Hypothalamus (tissue), 51 donors: ENCODE measurements around the gene MECP2.
A peak's percentile ranks its signal among the peaks of the same experiment; 100 is the strongest.

ENCODE experiments used
- DNase-seq, 51 donors: peaks; one replicate each; lab custom pipeline; 2025; lab: John Stamatoyannopoulos, UW

MECP2 gene

DNA sequence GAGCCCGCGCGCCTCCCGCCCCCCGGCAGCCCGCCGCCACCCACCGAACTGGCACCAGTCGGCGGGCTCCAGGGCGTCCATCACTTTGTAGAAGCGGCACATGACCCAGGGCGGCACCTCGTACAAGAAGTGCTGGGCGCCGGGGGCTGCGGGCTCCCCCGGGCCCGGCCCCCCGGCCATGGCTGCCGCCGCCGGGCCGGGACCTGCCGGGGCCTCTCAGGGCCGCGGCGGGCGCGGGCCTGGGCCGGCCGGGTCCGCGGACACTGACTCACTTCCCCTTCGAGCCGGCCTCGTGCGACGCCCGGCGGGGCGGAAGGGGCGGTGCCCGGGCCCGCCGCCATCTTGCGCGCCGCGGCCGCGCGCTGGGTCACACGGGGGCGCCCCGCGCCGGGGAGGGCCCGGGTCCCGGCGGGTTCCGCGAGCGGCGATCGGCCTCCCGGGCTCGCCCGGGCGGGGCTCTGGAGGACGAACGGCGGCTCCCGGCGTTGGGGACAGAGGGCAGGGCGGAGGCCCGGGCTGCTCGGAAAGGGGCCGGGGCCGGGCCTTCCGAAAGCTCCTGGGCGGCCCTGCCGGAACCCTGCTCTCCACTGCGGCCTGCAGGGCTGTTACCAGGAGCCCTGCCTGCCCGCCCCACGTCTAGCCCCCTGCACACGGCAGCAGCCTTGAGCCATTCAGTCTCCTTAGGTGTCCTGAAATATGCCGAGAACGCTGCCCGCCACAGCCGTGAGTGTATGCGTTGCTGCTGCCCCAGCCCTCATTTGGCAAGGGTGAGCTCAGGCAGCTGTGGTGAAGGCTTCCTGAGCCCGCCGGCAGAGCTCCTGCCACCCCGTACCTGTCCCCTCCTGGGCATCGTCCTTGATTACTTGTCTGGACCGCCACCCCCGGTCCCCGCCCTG is 77.6 kb downstream of the MECP2 start, which contains the start of gene IRAK1:
Gene IRAK1 (minus strand): TSS at position 270 of the 896 bp plus-strand sequence. CDS start 90 bp downstream, at position 180.
- peak in 32 of 51 donors; percentile 4 to 66 (median 25) for DNase-seq

DNA sequence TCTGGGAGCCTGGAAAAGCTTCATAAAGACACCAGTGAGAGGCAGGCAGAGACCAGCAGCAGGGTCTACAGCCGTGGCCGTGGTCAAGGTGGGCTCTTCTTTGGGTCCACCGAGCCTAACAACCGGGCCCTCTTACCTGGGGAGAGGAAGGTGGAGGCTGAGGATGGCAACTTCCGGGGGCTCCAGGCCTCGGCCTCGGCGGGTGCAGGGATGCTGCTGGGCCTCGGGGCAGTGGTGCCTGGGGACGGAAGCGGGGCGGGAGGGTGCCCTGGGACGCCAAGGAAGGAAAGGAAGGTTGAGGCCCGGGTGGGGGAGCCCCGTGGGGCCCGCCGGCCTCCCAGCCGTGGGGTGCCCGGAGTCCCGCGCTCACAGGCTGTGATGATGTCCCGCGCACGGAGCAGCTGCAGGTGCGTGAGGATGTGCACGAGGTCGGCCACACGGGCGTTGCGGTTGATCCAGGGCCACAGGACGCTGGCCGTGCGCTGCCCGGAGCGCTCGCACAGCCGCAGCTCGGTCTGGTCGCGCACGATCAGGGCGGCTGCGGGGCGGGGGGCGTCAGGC is 78.4 kb downstream of the MECP2 start:
- DNase-seq = no peak

DNA sequence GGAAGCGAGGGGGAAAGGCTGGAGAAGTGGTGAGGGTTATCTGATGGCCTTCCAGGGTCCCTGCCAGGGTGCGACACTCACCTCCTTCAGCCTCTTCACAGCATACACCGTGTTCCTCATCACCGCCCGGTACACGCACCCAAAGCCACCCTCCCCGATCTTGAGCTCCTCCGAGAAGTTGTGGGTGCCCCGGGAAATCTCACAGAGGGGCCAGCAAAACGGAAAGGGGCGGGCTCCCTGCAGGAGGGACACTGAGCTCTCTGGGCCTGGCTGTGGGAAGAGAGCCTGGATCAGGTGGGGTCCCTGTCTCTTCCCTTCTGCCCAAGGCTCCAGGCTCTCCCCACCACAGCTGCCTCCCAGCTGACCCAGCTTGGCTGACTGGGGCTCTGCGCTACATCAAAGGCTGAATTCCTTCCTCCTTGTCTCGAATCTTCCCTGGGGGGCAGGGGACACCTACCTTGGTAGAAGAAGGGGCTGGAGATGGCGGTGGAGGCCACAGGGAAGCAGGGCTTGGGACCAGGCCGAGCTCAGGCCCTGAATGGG is 78.9 kb downstream of the MECP2 start:
- no peak for DNase-seq

GRCh38 chrX:154017766-154018517 is 79.6 kb downstream of the MECP2 start:
- no peak for DNase-seq

DNA sequence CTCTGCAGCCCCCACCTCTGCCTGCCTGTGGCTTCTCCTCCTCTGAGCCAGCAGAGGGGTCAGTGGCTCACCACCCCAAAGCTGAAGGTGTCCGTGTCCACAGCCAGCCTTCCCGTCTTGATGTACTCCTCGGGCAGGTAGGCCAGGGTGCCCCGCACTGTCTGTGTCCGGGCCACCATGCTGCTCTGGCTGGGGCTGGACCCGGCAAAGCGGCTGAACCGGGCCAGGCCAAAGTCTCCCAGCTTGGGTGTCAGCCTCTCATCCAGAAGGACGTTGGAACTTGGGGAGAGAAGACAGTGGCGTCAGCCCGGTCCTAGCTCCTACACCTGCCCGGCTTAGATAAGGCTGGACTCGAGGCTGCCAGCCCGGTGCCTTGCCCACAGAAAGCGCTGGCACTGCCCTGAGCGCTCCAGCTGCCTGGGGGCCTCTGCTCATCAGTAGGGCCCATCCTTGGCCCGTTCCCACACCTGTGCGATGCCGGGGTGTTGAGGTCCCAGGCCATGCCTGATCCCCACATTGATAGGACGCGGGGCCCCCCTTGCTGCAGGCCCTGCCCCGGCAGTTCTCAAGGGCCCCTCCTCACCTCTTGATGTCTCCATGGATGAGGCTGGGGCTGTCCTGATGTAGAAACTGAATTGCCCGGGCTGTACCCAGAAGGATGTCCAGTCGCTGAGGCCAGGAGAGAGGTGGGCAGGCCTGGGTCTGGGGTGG is 81.0 kb downstream of the MECP2 start:
- DNase-seq = no peak

DNA sequence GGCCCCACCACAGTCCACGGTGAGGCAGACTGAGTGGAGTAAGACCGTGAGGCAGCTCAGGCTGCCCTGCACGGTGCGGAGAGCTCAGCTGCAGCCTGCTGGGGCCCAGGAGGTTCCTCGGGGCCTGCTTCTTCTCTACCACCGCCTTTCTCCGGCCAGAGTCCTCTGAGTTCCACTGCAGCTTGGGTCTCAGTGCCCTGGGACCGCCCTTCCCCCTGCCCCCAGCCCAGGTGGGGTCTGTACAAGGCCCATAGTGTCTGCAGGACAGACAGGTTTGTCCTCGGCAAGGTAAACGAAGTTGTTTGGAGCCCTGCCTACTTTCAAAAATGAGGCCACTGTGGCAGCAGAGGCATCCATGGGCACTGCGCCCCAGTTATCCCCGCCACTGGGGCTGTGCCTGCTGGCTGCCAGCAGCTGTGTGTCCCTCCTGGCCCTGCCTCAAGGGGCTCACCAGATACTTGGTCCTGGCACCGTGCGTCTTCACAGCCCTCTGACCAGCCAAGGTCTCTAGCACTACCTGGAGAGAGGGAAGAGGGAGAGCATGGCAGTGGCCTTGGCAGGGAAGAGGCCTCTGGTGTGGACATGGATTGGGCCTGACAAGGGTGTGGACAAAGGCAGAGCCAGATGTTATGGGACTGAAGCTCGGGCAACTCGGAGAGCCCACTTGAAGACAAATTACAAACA is 81.8 kb downstream of the MECP2 start:
- no peak for DNase-seq

GRCh38 chrX:154014429-154015380 is 82.8 kb downstream of the MECP2 start:
- no peak for DNase-seq

DNA sequence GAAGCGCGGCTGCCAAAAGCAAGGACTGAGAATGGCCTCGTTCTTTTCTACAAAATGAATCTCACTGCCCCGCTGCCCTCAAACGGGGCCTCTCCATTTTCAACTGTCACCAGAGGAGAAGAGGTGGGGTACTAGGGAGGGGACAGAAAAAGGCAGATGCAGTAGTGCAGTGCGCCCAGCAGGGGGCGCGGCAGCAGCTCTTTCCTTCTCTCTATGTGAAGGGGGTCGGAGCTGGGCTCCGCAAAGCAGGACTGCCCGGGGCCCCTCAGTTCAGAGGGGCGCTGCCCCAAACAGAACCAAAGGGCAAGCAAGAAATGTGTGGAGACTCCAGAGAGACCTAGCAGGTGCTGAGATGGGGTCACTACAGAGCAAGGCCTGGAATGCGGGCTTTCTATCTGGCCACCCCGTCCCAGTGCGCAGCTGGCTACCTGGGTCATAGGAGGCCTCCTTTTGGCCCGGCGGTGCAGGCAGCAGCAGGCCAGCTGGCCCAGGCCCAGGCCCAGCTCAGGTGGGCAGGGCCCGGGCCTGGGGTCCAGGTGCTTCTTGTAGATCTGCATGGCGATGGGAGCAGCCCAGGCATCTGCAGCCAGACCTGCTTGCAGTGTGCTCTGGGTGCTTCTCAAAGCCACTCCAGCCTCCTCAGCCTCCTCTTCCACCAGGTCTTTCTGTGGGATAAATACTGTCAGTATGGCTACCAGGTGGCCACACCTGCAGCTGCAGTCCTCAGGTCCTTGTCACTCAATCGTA is 83.7 kb downstream of the MECP2 start:
- DNase-seq = peak in 20 of 51 donors; percentile 5 to 48 (median 20)

DNA sequence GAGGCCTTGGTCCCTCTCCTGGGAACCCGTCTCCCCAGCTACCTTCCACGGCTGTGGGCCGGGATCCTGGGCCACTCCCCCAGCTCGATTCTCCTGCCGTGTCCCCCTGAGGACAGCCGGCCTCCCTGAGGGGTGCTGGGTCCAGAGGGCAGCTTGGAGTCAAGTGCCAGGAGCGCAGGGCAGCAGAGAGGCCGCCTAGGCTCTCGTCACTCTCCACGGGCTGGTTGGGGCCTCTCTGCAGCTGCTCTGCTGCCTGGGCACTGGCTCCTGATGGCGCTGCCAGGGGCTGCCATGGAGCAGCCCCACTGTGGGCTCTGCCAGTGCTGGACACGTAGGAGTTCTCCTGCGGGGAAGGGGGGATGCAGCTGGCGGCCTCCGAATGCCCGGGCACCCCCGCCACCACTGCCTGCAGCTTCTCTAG is 84.5 kb downstream of the MECP2 start:
- DNase-seq = peak in 10 of 51 donors; percentile 10 to 36 (median 19)

DNA sequence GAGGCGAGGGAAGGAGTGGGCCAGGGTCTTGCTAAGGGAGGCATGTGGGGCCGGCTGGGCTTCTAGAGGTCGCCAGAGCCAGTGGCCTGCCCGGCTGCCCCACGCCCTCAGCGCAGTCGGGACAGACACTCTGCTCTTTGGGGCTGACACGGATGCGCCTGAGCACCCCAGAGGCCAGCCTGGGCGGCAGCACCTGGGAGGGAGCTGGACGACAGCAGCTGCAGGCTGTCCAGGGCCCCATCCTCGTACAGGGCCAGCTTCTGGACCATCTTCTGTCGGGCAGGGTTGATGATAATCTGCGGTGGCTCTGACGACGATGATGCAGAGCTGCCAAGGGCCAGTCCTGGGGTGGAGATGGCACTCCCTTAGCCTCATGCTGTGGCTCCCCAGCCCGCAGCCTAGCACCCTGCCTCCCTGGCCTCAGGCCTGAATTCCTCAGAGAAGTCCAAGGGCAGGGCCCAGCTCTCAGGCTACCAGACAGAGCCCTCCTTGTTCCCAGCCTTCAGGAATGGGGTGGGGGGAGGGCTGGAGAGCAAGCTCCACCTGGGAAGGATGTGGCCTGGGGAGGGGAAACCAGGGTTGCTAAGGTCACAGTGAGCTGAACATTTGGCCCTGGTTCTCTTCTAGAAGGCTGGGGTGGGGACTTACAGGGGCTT is 85.1 kb downstream of the MECP2 start:
- peak in 22 of 51 donors; percentile 8 to 56 (median 28) for DNase-seq

DNA sequence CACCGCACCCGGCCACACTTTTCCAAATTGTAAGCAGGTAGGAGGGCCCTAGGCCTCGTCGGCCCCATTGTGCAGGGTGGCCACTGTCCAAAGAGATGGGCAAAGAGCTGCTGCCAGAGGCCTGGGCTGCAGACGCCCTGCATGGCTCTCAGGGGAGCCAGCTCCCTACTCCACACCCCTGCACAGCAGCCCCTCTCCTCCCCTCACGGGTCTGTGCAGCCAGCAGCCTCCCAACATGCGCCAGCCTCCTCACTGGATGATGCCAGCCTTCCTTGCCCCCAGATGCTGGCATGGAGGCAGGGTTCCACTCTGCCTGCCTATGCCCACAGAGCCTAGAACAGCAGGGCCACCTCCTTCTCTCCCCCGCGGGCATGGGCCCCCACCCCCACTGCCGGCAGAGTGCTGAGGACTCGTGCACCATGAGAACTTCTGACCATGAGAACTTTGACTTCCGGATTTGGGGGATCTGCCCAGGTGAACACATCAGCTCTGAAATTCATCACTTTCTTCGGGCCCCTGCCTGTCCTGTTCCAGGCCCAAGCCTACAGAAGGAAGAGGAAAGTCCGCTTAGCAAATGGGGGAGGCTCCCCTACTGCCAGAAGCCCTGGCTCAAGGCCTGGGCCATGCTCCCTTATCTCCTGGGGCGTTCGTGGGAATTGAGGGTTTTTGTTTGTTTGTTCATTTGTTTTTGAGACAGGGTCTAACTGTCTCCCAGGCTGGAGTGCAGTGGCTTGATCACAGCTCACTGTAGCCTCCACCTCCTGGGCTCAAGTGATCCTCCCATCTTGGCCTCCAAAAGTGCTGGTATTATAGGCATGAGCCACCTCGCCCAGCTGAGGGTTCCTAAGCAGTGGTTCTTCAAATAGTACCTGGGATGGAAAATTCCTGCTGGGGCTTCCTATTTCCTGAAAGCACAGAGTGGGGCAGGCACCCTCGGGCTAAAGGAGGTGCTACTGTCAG is 85.9 kb downstream of the MECP2 start:
- no peak for DNase-seq

- DNase-seq = no peak
Measured at GRCh38 chrX:154010330-154011087, 87.0 kb downstream of the MECP2 start.

- DNase-seq = no peak
Measured at GRCh38 chrX:154008521-154008920, 89.0 kb downstream of the MECP2 start.

- DNase-seq = no peak
Measured at GRCh38 chrX:154006947-154007346, 90.6 kb downstream of the MECP2 start.

GRCh38 chrX:154004315-154004714 is 93.2 kb downstream of the MECP2 start:
- DNase-seq = no peak
